PC-9 (cell line): ENCODE results near the gene PTTG2. TPM values are rescaled to one million over a fixed set of nuclear protein-coding genes. Genes with fewer than 3 reads are reported as not detected.
A peak's percentile ranks its signal among the peaks of the same experiment; 100 is the strongest.

ENCODE experiments used
- Bru-seq: library from RNA; stranded (reverse); fragments of 400-500 nt; gene quantifications from one replicate; lab custom pipeline; 2021; lab: Mats Ljungman, UMichigan
- BruChase-seq, 2 experiments: library from RNA; stranded (reverse); fragments of 400-500 nt; gene quantifications; one replicate each; lab custom pipeline; 2021; lab: Mats Ljungman, UMichigan
- BruUV-seq: library from RNA; stranded (reverse); fragments of 400-500 nt; replicated peaks from 2 replicates; lab custom pipeline; 2021; lab: Mats Ljungman, UMichigan
- CTCF ChIA-PET: fragments of 300-600 bp; sonication (Branson Sonifier 250); formaldehyde crosslinking; loops from one replicate; lab custom pipeline; 2022; ENCODE audit warnings: antibody characterized with exemption; lab: Charles Lee
- POLR2A ChIA-PET: fragments of 300-600 bp; sonication (Branson Sonifier 250); formaldehyde crosslinking; loops from one replicate; lab custom pipeline; 2022; ENCODE audit warnings: antibody characterized with exemption; ENCODE audit not compliant: unreplicated experiment; lab: Charles Lee
- DNase-seq, 2 experiments: peaks; one replicate each; pipeline versions ENCODE4 v3.0.0 to v3.0.0-alpha.2; 2015 to 2022; ENCODE audit warnings: mixed read lengths in 1 of 2
- H2AFZ ChIP-seq: fragments of 200-600 bp; sonication (generic); 2 replicates; pipeline ENCODE4 v1.8.1; 2017; ENCODE audit warnings: antibody characterized with exemption
- H3F3A ChIP-seq: fragments of 200-600 bp; sonication (generic); 2 replicates; pipeline ENCODE4 v1.8.1; 2017; ENCODE audit warnings: antibody characterized with exemption, mild to moderate bottlenecking, low read depth; ENCODE audit not compliant: insufficient read depth
- H3K27ac ChIP-seq: fragments of 200-600 bp; sonication (generic); 2 replicates; pipeline ENCODE4 v1.6.1; 2016; ENCODE audit warnings: mixed run types
- H3K27me3 ChIP-seq: fragments of 200-600 bp; sonication (generic); 2 replicates; pipeline ENCODE4 v1.6.1; 2016; ENCODE audit warnings: low read depth, mixed run types; ENCODE audit not compliant: insufficient read depth
- H3K36me3 ChIP-seq: fragments of 200-600 bp; sonication (generic); 2 replicates; pipeline ENCODE4 v1.6.1; 2016; ENCODE audit warnings: low read depth, mixed run types
- H3K4me1 ChIP-seq: fragments of 200-600 bp; sonication (generic); replicated peaks from 2 replicates; pipeline ENCODE4 v1.6.1; 2016; ENCODE audit warnings: mixed run types; ENCODE audit not compliant: insufficient read depth
- H3K4me2 ChIP-seq: fragments of 200-600 bp; sonication (generic); 2 replicates; pipeline ENCODE4 v1.6.1; 2017; ENCODE audit warnings: mixed run types
- H3K4me3 ChIP-seq: fragments of 200-600 bp; sonication (generic); 2 replicates; pipeline ENCODE4 v1.6.1; 2016; ENCODE audit warnings: mixed run types
- H3K79me2 ChIP-seq: fragments of 200-600 bp; sonication (generic); 2 replicates; pipeline ENCODE4 v1.6.1; 2017; ENCODE audit warnings: low read depth, mixed run types
- H3K9me2 ChIP-seq: fragments of 200-600 bp; sonication (generic); 2 replicates; pipeline ENCODE4 v1.8.1; 2017; ENCODE audit warnings: mild to moderate bottlenecking; ENCODE audit not compliant: insufficient read depth
- H3K9me3 ChIP-seq: fragments of 200-600 bp; sonication (generic); 2 replicates; pipeline ENCODE4 v1.8.1; 2016; ENCODE audit warnings: low read depth; ENCODE audit not compliant: insufficient read depth
- H4K20me1 ChIP-seq: fragments of 200-600 bp; sonication (generic); 2 replicates; pipeline ENCODE4 v1.8.1; 2017; ENCODE audit not compliant: insufficient read depth
- CTCF ChIP-seq: fragments of 200-600 bp; sonication (generic); conservative IDR thresholded peaks from 2 replicates; pipeline ENCODE4 v1.6.1; 2017; ENCODE audit warnings: mixed run types, antibody characterized with exemption, mild to moderate bottlenecking, moderate library complexity
- EZH2 ChIP-seq: fragments of 200-600 bp; sonication (generic); IDR thresholded peaks from 2 replicates; pipeline ENCODE4 v1.8.0; 2017; ENCODE audit warnings: antibody characterized with exemption, low read depth
- intact Hi-C: fragments of 100-400 bp; cut with micrococcal nuclease; formaldehyde crosslinking; loops from one replicate; pipeline ENCODE4 v1.10.0; 2022; ENCODE audit not compliant: unreplicated experiment
- long read RNA-seq: library from polyadenylated mRNA; stranded (forward); transcript quantifications from one replicate; pipeline ENCODE4 v2.0.0, GENCODE V29; 2022
- total RNA-seq: library from RNA; stranded (reverse); gene quantifications from 2 replicates; pipeline ENCODE4 v1.2.3, GENCODE V29; 2021

The PTTG2 gene
- total RNA-seq (0.55 and 2.1 TPM in 2 replicates), Bru-seq, nascent RNA (percentile 56 among the genes with signal in this experiment), BruChase-seq, experiment 1, labeled RNA remaining after a 2-hour chase (percentile 43 among the genes with signal in this experiment), BruChase-seq, experiment 2, labeled RNA remaining after a 6-hour chase (percentile 30 among the genes with signal in this experiment)
- long read RNA-seq, result 0 reads

- no peaks in the 10 kb centered on the region for H3K9me2 ChIP-seq
- TF ChIP-seq EZH2 (no peak), CTCF (no peak)
- no peaks in the 10 kb centered on the region for H3K9me3 ChIP-seq
- H3K4me2 ChIP-seq, result no peak within 1 kb of the TSS
- ChIA-PET CTCF (no interaction called here), POLR2A (no interaction called here)
- H3F3A ChIP-seq, result no peaks in the 10 kb centered on the region
- DNase-seq, result no peak
- BruUV-seq, result no TSS peak
- no peak within 1 kb of the TSS for H3K4me3 ChIP-seq
- H2AFZ ChIP-seq, result no peak within 1 kb of the TSS
- no peaks in the 10 kb centered on the region for H3K79me2 ChIP-seq
- peaks cover 1% of the 10 kb centered on the region; the same call in 1 of the 2 replicates for H3K4me1 ChIP-seq
- intact Hi-C loops, result no loop called here
- no peaks in the 10 kb centered on the region for H3K27me3 ChIP-seq
- no peak within 1 kb of the TSS for H3K27ac ChIP-seq
- H4K20me1 ChIP-seq, result no peaks in the 10 kb centered on the region
- H3K36me3 ChIP-seq, result no peaks in the 10 kb centered on the region
Observed at GRCh38 chr4:37960098-37960497, at the start of gene PTTG2. PTTG2 (plus strand) TSS chr4:37960398; CDS start chr4:37960435, 37 bp downstream.

GRCh38 chr4:37914539-37914938 lies 45.7 kb upstream of the PTTG2 start:
- H2AFZ ChIP-seq, result no peak overlapping the region
- BruUV-seq, result no TSS peak
- intact Hi-C loops, result no loop called here
- no peak overlapping the region for H3K27ac ChIP-seq
- no peaks in the 10 kb centered on the region for H3K36me3 ChIP-seq
- H3F3A ChIP-seq, result no peaks in the 10 kb centered on the region
- no peaks in the 10 kb centered on the region for H4K20me1 ChIP-seq
- ChIA-PET CTCF (no interaction called here), POLR2A (no interaction called here)
- no peak overlapping the region for H3K4me2 ChIP-seq
- no peak for DNase-seq
- no peaks in the 10 kb centered on the region for H3K9me3 ChIP-seq
- H3K4me3 ChIP-seq, result no peak overlapping the region
- H3K4me1 ChIP-seq, result no peaks in the 10 kb centered on the region
- H3K27me3 ChIP-seq, result no peaks in the 10 kb centered on the region
- TF ChIP-seq CTCF (no peak), EZH2 (no peak)
- H3K9me2 ChIP-seq, result no peaks in the 10 kb centered on the region
- no peaks in the 10 kb centered on the region for H3K79me2 ChIP-seq

- no peak overlapping the region for H3K27ac ChIP-seq
- TF ChIP-seq EZH2, result no peak
- TF ChIP-seq CTCF, result no peak
- intact Hi-C loops, result no loop called here
- POLR2A ChIA-PET, result no interaction called here
- H3K27me3 ChIP-seq, result no peaks in the 10 kb centered on the region
- H3K4me3 ChIP-seq, result no peak overlapping the region
- no peaks in the 10 kb centered on the region for H3K9me3 ChIP-seq
- no TSS peak for BruUV-seq
- no peaks in the 10 kb centered on the region for H3K79me2 ChIP-seq
- H2AFZ ChIP-seq, result no peak overlapping the region
- H3K36me3 ChIP-seq, result no peaks in the 10 kb centered on the region
- no peak overlapping the region for H3K4me2 ChIP-seq
- CTCF ChIA-PET, result no interaction called here
- no peak for DNase-seq
- no peaks in the 10 kb centered on the region for H4K20me1 ChIP-seq
- H3F3A ChIP-seq, result no peaks in the 10 kb centered on the region
- no peaks in the 10 kb centered on the region for H3K4me1 ChIP-seq
- H3K9me2 ChIP-seq, result no peaks in the 10 kb centered on the region
Observed at GRCh38 chr4:37917388-37917787, 42.8 kb upstream of the PTTG2 start.
